Suprapubic skin (tissue), 4 donors: ENCODE results near the gene KIF5C.

Source experiments
- CTCF ChIP-seq, 2 donors: fragments of 200-600 bp in 1 of 2; fragments of 450-650 bp in 1 of 2; sonication (generic) in 1 of 2; IDR thresholded peaks; one replicate each; pipeline ENCODE4 v1.5.1; 2016 to 2019; ENCODE audit warnings: antibody characterized with exemption in 2 of 2, mild to moderate bottlenecking in 1 of 2, moderate library complexity in 1 of 2
- EP300 ChIP-seq: sonication (generic); formaldehyde crosslinking; IDR thresholded peaks from one replicate; pipeline ENCODE4 v1.6.1; 2017; ENCODE audit warnings: antibody characterized with exemption
- POLR2A ChIP-seq, 2 donors: fragments of 450-650 bp; IDR thresholded peaks; one replicate each; pipeline ENCODE4 v1.6.1; 2017; ENCODE audit warnings: antibody characterized with exemption in 2 of 2, mild to moderate bottlenecking in 2 of 2, moderate library complexity in 2 of 2
- POLR2AphosphoS5 ChIP-seq, 3 donors: sonication (generic); formaldehyde crosslinking; IDR thresholded peaks; one replicate each; pipeline ENCODE4 v1.6.1; 2017; ENCODE audit warnings: antibody characterized with exemption in 3 of 3

DNA sequence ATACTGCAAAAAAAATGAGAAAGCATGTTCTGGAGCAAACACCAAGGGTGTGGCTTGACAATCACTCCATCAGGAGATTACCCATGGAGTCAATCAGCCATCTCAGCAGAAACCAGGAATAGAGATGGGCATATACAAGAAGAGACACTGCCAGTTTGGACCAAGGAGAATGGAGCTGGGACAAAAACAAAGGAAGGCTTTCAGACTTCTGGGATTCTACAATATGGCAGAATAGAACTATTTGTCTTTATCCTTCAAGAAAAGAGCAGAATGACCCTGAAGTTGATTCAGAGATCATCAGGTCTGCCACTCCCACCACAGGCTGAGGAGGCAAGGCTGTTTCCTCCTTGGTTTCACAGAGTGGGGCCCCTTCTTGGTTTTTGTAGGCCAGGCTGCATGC is 48.2 kb upstream of the KIF5C start:
- TF ChIP-seq CTCF (IDR thresholded peaks at IDR 0.05) (no peak), EP300 (no peak), POLR2A (IDR thresholded peaks at IDR 0.05) (no peak), POLR2AphosphoS5 (IDR thresholded peaks at IDR 0.05) (no peak)
